ENCODE measurements around the gene INMT.
"Not testable (repeated sequence)": the region's sequence is repeated elsewhere in the genome, so short reads cannot be mapped to it uniquely, and the experiment has no call there.

The INMT gene

DNA sequence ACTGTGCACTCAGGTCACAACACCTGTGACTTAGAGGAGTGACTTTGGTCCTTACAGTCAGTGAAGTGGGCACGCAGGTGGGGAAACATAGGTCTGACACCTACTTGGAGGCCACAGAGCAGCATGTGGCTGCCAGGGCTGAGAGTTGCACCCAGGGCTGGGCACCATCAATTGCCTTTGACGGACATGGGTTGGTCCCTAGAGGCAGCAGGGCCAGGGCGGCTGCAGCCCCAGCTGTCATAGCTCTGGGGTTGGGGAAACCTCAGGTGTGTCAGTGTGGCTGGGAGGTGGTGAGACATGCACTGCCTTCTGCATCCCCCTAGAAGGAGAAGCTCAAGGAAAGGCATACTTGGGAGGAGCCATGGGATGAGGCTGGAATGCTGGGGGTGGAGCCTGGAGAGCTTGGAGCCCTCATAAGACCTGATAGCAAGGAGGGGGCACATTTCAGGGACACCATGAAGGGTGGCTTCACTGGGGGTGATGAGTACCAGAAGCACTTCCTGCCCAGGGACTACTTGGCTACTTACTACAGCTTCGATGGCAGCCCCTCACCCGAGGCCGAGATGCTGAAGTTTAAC, at the start of gene INMT:
TSS of gene INMT (plus strand) at position 440 of the 578 bp plus-strand sequence. CDS start at position 456, 16 bp downstream.
- no peak for FAIRE-seq

DNA sequence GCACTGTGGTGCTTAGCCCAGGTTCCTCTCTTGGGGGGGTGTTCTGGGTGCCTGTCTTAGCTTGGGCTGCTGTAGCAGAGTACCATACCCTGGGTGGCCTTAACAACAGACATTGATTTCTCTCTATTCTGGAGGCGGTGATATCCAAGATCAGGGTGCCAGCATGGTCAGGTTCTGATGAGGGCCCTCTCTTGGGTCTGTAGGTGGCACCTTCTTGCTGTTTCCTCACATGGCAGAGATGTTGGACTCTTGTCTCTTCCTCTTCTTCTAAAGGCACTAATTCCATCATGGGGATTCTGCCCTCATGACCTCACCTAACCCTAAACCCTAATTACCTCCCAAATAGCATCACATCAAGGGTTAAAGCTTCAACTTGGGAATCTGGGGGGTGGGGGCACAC, 49.7 kb upstream of the INMT start:
- no peak for FAIRE-seq

DNA sequence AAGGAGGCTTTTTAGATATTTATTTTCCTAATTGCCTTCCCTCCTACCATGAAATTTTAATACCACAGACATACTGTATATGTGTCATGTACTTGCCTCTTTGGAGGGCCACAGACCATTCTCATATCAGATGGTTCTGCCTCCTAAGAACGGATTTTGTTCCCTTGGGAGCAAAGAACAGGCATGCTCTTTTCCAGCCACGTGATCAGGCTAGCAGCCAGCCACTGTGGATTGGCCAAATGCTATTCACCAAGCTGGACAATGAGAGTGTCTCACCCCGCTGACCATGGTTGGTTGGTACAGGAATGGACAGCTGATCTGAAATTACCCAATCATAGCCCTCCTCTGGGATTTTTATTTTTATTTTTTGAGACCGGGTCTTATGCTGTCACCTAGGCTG, 48.2 kb upstream of the INMT start:
- FAIRE-seq = no peak

DNA sequence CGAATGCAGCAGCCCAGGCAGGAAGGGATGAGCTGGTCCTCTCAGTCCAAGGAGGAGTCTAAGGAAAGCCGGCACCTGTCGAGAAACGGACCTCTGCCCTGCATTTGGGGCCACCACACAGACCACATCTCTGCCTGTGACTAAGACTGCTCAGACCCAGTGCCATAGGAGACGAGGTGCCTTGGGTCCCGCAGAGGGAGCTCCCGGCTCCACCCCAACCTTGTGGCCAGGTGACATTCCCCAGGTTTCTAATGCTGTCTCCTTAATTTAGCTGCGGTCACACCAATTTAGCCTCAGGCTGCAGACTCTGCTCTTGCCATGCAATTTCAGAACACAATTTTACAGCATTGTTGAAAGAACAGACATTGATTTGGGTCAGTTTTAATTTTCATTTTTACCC, 46.9 kb upstream of the INMT start:
- no peak for FAIRE-seq

DNA sequence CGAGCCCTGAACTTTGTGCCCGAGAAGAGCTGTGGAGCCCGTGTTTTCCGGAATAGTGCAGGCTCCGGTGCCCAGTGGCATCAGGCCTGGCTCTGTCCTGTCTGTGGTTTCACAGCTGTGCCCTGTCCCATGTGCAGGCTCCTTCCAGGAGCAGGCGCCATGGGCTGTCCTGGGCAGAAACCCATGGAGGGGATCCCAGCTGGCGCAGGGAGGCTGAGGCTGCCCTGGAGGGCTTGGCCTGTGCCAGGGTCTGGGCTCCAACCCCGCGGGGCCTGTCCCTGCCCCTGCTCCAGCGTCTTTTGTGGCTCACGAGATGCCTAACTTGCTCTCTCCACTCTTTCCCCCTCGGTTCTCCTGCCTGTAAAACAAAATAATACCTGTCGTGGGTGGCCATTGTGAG, 46.3 kb upstream of the INMT start:
- FAIRE-seq = no peak

DNA sequence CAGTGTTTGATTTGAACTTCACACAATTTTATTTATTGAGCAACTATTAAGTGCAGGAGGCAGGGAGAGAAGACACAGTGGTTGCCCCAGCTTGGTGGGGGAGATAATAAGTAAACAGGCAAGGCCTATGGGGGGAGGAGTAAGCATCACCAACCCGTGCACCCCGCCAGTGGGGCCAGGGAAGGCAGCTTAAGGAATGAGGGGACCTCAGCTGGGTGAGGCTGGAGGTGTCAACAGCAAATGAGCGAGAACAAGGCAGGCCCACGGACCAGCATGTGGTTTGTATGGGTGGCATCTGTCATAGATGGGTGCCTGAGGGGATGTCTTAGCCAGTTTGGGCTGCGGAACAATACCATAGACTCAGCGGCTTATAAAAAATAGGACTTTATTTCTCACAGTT, 45.6 kb upstream of the INMT start:
- no peak for FAIRE-seq

DNA sequence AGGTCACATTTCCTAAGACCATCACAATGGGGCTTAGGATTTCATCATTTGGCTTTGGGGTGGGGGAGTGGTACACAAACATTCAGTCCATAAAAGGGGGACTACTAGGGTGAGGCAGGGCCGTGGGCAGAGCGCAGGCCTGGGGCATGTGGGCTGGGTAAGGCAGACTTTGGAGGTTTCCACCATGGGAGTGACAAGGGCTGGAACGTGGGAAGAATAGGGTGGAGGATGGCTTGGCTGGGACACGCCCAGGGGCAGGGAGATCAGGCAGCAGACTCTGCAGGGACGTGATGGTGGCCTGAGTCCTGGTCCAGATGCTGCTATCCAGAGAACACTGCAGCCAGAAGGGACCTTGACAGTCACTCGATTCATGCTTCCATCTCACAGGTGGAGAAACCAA, 45.0 kb upstream of the INMT start:
- no peak for FAIRE-seq

DNA sequence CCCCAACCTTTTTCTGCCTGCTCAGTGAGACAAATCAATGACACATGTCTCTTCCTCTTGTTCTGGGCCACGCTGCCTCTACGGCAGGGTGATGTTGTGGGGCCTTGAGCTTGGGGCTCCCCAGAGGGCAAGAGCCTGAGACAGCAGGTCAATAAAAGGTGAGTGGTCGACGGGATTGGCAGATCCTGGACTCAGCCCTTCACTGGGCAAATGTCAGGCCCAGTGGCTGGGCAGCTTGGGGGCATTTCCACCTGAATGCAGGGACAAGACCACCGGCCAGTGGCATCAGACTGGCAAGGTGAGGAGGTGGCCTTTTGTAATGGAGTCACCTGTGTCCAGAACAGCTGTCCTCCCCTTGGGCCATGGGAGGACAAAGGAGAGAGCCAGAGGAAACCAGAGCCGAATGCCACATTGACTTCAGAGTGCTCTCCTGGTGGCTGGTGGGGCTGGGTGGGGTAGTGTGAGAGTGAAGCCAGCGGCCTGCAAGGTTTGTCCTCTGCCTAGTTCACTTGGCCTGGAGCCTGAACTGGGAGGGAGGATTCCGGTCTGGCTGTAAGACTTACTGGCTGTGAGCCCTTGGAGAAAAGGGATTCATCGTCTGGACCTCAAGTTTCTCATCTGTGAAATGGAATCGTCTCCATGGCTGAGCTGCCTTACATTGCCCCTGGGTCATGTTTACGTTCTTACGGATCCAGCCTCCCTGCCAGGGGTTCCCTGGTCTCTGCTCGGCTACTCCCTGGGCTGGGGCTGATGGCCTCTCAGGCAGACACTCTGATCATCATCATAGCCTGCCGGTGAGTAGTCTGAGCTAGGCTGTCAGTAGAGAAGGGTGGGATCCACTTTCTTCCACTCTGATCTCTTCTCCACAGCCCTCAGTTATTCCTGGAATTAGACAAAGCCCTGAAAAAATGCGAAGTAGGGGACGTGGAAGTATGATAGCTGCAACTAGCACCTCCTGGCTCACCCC, 44.3 kb upstream of the INMT start:
- no peak for FAIRE-seq

DNA sequence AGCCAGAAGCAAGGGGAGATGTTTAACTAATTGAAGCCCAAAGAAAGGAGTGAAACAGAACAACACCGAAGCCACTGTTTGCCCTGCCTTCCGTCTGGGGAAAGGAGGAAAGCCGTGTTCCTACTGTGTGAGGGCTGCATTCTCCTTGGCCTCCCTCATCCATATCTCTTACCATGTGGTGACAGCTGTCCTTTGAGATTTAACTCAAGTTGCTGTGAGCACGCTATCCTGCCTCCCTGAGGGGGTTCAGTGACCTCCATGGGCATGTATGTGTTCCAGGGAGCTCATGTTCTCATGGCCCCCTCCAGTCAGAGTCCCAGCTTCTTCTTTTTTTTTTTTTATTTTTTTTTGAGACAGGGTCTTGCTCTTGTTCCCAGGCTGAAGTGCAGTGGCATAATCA, 43.5 kb upstream of the INMT start:
- no peak for FAIRE-seq

DNA sequence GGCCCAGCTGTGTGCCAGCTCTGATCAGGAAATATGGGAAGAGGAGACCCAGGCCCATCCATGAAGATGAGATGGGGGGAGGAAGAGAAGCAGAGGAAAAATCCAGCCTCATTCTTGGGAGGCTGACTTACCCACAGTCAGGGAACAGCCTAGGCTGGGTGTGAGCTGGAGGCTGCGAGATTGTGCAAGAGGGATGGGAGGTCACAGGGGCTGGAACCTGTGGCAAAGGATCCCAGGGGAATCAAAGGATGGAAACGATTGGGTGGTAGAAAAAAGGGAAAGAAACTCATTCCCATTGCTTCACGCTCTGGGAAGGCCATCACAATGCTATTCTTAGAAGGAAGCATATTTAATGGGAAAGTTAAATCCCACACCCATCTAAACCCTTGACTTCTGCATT, 43.0 kb upstream of the INMT start:
- FAIRE-seq = no peak

DNA sequence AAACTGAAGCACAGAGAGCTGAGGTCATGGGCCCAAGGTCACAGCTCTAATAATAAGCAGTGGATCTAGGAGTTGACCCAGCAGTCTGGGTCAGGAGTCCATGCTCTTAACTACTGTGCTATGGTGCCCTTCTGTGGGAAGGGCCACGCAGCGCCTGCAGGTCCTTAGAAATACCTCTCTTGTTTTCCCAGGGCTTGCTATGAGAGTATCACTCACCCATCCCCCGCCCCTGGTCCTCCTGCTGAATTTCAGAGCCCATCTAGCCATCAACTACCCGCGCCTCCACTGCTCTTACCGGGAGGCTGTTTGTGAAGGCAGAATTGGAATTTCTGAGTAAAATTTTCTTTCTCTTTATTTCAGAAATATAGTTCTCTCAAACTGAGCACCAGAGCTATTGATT, 42.4 kb upstream of the INMT start:
- no peak for FAIRE-seq

DNA sequence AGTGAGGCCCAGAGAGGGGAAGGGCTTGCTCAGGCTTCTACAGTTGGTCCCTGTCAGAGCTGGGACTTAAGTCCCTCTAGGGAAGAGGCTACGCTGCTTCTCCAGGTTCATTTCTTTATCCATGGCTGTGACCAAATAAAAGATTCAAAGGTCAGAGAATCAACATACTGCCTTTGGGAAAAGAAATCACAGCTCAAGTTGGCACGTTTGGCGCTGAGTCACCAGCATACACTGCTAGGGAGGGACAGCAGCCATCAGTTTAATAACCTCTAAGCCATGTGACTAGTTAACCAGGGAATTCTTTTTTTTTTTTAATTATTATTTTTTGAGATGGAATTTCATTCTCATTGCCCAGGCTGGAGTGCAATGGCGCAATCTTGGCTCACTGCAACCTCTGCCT, 41.3 kb upstream of the INMT start:
- no peak for FAIRE-seq

DNA sequence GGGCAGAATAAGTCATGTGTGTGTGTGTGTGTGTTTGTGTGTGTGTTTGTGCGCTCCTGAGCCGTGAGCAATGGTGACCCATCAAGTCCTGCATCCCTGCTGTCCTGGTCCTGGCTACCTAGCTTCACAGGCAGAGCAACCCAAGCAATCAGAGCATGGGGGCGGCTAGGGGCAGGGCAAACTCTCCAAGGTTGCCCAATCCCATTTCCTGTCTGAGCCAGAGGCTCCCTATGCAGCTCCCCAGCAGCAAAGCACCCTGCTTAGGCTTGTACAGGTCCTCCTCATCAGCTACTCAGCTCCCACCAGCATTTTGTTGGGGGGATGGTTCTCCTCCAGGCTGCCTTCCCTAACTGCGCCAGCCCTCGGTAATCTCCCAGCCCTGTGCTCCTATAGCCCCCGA, 38.5 kb upstream of the INMT start:
- FAIRE-seq = no peak

DNA sequence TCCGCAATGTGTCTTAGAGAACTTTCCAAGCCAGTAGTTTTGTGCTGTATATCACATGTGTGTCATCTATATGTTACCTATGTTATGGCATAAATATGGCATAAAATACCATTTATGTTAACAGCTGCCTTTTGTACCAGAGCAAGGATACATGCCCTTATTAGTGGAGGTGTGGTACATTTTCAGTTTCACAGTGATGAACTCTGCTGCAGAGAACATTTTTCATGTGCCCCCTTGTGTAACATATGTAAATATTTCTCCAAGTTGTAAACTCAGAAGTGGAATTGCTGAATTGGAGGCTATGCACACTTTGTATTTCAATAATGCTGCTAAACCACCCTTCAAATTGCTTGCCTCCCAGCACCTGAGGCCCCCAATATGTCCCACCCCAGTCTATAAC, 37.8 kb upstream of the INMT start:
- FAIRE-seq = no peak

DNA sequence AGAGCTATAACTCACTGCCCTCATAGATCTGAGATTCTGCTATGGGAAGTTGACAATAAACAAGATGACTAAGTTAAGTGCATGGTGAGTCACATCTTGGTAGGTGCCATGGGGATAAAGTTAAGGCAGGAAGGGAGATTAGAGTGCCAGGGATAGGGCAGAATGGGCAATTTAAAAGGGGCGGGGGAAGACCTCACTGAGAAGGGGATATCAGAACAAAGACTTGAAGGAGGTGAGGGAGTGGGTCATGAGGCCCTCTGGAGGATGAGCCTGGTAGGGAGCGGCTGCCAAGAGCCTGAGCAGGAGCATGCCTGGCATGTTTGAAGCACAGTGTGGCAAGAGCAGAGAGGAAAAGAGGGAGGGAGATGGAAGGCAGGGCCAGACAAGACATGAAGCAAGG, 34.8 kb upstream of the INMT start:
- no peak for FAIRE-seq

DNA sequence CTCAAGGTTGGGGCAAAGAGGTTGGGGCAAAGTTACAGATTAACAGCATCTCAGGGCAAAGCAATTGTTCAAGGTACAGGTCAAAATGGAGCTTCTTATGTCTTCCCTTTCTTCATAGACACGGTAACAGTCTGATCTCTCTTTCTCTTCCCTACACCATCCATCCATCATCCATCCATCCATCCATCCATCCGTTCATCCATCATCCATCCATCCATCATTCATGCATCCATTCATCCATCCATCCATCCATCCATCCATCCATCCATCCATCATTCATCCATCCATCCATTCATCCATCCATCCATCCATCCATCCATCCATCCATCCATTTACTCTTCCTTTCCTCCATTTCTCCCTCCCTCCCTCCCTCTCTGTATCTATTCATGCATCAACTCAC, 32.5 kb upstream of the INMT start:
- not testable (repeated sequence) for FAIRE-seq

DNA sequence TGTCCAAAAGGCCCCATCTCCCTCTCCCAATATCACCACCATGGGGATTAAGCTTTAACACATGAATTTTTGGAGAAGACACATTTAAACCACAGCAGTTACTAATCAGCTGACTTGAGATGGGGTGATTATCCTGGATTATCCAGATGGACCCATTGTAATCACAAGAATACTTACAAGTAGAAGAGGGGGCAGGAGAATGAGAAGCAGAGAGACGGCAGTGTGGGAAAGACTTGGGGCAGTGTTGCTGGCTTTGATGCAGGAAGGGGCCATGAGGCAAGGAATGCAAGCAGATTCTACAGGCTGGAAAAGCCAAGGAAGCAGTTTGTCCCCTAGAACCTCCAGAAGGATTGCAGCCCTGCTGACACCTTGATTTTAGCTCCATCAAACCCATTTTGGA, 30.7 kb upstream of the INMT start:
- no peak for FAIRE-seq

DNA sequence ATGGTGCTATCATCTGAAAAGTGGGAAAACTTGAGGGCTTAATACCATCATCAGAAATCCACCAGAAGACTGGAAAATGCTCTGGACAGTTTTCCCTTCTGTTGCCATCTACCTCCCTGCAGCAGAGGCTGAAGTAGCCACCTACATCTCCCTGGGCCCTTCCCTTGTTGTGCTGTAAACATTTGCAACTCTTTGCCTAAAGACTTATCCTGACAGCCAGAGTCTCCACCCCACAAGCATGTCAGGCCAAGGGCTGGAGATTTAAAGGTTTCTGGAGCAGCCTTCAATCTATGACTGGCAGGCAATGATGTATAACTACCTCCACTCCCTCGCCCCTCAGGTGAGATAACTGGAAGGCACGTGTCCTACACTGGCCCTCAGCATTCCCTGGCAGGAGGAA, 29.7 kb upstream of the INMT start:
- FAIRE-seq = no peak

DNA sequence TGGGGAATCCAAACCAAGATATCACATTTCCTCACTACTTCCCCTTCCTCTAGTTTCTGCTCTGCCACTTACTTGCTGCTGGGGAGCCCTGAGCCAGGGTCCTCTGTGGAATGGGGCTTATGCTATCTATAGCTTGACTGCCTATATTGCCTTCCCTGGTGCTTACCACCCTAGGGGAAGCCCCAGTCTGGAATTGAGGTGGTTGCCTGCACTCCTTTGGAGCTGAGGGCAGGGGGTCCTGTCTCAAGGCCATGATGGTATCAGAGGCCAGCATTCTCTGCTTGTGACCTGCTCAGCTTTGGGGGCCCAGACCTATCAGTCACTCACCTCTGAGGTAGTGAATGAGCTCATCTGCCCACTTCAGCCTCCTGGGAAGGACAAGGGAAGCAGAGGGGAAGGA, 29.3 kb upstream of the INMT start:
- FAIRE-seq = no peak

DNA sequence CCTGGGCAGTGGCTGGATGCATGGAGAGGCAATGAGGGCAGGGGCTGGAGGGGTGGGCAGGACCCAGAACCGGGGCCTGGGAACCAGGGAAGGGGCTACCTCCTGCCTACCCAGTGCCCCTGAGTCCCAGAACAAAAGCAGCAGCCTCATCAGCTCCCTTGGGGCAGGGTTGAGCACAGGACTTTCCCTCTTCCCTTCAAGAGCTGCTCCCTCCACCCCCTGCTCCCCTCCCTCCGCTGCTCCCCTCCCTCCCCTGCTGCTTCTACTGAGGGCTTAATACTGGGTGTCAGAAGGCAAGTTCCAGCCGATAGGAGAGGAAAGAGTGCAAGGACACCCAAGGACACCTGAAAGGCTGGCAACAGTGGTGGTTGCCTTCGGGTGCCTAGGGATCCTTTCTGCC, 28.2 kb upstream of the INMT start:
- no peak for FAIRE-seq

DNA sequence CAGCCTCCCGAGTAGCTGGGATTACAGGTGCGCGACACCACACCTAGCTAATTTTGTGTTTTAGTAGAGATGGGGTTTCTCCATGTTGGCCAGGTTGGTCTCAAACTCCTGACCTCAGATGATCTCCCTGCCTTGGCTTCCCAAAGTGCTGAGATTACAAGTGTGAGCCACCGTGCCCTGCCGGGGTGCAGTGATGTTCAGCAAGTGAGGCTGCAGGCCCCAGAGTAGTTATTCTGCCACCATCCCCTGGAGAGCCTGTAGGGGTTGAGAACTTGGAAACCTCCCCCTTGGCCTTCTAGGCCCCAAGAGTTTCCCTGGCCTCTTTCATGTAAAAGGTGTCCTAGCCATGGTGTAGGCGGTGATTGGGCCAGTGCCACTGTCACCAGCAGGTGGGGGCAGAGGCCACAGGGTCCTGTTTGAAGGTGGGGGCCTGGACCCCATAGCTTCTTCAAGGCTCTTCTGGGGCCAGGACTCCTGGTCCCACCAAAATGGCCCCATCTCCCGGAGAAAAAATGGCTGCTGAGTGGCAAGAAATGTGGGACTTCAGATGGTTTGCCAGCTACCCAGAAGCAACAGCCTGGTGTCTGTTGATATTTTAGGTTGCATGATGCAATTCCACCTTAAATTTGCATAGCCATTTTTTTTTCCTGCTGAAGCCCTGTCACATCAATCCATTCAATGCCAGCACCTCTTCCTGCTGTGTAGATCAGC, 25.5 kb upstream of the INMT start:
- no peak for FAIRE-seq

DNA sequence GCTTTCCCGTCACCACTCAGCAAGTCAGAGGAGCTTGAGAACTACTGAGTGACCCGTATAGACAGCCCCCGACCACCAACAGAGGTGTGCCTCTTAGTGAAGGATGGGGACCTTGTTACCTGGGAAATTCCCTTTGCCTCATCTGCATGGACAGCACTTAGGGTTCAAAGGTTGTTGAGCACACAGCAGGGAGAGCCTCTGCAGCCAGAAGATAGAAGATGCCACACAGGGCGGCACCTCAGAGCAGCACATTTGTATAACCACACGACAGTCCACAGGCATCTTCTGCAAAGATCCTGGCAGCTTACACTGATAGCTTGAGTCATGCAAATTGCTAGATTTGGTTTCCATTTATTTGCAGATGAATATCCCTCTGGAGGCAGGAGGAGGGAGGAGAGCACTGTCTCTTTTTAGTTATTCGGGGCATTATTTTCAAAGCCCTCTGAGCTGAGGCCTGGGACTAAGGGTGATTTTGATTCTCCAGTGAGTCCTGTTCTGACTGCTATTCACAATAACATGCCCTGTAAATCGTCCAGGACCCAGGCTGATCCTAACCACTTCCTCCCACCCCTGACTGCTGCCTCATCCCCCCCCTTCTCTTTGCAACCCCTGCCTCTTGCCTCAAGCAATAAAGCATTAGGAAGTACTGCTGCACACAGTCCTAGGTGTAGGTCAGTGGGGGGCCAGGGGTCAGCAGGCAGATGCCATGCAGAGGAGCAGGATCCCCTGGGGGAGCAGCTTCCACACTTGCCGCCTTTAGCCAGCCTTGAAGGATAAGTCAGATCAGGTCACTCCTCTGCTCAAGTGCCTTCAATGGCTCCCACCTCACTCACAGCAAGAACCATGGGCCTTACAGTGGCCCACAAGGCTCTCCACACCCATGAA, 24.6 kb upstream of the INMT start:
- no peak for FAIRE-seq

DNA sequence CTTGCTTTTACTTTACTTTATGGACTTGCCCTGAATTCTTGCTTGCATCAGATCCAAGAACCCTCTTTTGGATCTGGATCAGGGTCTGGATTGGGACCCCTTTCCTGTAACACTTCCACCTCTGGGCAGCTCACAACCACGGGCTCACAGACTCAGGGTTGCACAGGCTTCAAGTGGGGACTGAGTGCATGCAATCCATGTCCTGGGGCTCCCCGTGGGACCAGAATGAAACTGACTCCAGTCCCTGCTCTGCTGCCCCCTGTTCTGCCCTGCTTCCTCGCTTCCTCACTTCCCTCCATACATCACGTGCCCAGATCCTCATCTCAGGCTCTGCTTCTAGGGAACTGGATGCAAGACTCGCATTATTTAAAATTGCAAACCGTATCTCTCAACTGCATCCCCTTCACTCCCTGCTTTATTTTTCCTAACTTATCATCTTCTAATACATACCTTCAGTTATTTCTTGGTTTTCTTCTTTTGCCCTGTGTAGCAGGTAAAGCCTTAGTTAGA, 23.3 kb upstream of the INMT start:
- FAIRE-seq = no peak
